ENCODE measurements around the gene GRIFIN.
A peak's percentile ranks its signal among the peaks of the same experiment; 100 is the strongest.
"Not testable (repeated sequence)": the region's sequence is repeated elsewhere in the genome, so short reads cannot be mapped to it uniquely, and the experiment has no call there.

GRIFIN gene

GRCh38 chr7:2477447-2478398 lies 1.5 kb upstream of the GRIFIN start:
- DNase-seq, result peak; percentile 7 to 74 (median 58)

DNA sequence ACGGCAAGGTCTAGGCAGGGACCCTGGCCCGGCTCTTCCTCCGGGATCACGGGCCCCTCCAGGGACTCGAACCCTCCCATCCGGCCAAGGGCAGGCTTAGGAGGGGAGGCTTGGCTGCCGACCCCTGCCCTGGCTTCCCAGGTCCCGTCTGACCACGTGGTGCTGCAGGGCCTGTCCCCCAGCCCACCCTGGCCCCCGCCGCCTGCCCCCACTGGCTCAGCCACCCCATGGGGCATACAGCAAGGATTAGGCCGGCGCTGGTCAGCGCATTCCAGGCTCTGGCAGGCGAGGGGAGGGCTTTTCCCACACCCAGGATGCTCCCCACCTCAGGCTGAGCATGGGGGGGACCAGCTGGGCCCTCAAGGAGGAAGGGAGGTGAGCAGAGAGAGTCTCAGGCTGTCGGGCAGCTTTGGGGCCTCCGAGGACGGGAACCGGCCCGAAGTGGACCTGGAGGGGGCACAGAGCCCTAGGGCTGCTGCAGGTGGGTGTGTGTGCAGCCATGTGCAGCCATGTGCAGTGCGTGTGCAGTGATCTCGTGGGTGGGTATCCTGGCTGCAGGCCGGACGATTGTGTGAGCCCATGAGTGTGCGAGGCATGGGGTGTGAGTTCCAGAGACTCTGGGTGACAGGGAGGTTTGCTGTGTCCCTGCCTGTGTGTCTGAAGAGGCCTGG lies 713 bp upstream of the GRIFIN start:
- DNase-seq, result no peak

- no peak for DNase-seq
Observed at GRCh38 chr7:2475678-2476015, 551 bp downstream of the GRIFIN start.

DNA sequence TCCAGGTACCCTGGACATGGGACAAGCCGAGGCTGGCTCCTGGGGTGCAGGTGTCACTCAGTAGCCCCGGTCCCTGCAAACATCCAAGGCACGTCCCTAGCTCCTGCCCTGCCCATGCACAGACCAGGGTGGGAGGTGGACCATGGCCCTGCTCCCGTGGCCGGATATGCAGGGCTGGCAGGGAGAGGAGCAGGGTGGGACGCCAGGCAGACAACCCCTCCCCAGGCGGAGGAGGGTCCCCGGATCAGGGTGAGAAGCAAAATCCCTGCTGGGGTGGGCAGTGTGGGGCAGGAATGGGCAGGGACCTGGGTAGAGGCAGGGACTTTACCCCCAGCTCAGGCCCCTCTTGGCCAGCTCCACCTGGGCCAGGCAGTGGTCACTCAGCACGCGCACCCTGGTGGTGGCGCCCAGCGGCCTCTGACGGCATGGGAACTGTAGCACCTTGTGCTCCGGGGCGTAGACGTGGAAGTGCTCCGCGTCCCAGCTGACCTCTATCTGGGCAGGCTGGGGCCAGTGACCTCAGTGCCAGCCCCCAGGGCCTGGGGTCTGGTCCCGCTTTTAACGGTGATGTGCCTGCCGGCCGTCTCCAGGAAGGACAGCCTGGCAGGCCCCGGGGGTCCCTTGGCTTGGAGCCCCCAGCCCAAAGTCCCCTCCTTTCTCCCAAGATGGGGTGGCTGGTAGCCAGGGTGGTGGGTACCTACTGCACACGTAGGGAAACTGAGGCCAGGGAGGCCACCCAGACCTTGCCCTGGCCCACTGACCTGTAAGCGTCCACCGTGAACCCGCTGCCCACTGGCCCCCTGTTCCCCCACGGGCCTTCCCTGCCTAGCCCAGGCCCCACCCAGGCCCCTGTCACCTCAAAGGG lies 1.2 kb downstream of the GRIFIN start:
- no peak for DNase-seq

DNA sequence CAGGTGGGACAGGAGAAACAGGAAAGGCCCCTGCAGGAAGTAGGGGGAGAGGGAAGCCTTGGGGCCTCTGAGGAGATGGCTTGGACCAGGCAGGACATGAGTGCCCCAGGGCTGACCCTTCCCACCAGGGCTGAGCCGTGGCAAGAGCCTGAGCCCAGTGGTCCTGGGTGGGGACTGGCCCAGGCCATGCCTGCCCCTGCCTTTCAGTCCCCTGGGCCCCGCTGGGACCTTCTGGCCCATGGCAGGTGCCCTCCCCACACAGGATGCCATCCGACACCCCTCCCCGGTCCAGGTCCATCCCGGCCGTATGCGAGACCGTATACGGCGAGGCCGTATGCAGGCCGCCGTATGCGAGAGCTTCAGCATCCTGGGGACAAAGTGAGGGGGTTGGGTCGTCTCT lies 2.0 kb downstream of the GRIFIN start:
- no peak for DNase-seq

- DNase-seq, result peak in 1 of 3 experiments; percentile 10
Observed at GRCh38 chr7:2473496-2474180, 2.6 kb downstream of the GRIFIN start.

DNA sequence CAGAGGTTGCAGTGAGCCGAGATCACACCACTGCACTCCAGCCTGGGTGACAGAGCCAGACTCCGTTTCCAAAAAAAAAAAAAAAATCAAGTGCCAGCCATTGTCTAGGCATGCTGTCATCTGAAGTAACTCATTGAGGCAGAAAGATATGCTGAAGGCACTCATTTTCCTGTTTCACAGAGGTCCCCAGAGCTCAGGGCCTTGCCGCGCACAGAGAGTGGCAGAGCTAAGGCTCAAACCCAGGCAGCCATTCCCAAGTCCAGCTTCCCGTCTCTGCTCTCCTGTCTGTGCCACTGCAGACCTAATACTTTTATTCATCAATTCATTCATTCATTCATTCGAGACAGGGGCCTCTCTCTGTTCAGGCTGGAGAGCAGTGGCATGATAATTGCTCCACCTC lies 3.5 kb downstream of the GRIFIN start:
- peak in 1 of 3 experiments; percentile 36 for DNase-seq

DNA sequence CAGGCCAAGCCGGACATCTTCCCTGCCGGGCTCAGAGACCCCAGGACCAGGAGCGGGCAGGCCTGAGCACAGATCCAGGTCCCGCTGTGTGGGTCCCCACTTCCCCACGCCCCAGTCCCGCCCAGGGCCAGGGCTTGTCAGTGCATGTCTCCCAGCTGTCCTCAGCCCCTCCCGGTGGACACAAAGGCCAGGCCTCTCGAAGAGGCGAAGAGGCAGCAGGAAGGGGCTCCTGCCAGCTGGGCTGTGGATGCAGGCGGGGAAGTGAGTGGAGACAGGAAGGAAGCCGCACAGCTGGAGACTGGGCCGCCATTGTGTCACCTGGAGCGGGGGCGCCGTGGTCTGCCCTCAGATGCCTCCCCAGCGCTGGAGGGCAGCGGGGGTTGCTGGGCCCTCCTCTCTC lies 4.8 kb downstream of the GRIFIN start:
- DNase-seq, result peak; percentile 14 to 93 (median 89)

DNA sequence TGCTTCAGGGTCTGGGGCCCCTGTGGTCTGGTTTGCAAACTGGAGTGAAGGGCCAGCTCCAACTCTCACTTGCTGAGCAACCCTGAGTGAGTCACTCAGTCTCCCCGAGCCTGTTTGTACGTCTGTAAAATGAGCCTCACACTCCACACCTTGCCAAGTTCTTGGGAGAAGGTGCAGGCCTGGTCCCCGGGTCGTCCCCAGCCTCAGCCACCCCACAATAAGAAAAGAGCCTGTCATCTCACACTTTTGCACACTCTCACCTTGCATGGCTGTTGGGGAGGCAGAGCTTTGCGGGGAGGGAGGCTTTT lies 5.2 kb downstream of the GRIFIN start:
- no peak for DNase-seq

DNA sequence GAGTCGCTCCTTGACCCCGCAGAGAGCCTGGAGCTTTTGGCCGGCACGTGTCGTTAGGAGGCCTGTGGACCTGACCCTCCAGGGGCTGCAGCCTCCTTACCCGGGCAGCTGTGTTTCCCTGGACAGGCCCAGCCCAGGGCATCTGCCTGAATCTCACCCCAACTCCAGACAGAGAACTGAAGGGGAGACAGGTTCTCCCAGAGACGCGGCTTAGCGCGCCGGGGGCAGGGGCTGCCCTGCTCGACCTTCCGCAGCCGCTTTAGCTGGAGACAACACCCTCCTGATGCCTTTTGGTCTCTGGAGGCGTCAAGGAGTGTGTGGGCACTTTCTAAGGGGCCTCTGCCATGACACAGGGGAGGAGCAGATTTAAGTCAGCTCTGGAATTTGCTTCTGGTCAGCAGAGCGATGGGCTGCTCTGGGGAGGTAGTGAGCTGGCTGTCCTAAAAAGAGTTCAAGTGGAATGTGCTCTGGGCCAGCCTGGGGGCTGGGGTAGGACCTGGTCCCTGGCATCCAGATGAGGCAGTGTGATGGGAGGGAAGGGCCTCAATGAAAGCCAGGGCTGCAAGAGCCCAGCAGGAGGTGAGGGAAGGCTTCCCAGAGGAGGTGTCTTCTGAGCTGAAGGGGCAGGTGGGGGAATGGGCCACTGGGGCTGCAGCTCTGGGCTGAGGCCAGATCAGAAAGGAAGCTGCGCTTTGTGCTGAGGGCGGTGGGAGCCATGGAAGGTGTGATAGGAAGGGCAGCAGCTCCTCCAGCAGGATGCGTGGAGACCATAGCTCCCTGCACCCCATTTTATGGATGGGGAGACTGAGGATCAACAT lies 5.8 kb downstream of the GRIFIN start:
- DNase-seq, result peak in 2 of 3 experiments; percentile 28 to 44

DNA sequence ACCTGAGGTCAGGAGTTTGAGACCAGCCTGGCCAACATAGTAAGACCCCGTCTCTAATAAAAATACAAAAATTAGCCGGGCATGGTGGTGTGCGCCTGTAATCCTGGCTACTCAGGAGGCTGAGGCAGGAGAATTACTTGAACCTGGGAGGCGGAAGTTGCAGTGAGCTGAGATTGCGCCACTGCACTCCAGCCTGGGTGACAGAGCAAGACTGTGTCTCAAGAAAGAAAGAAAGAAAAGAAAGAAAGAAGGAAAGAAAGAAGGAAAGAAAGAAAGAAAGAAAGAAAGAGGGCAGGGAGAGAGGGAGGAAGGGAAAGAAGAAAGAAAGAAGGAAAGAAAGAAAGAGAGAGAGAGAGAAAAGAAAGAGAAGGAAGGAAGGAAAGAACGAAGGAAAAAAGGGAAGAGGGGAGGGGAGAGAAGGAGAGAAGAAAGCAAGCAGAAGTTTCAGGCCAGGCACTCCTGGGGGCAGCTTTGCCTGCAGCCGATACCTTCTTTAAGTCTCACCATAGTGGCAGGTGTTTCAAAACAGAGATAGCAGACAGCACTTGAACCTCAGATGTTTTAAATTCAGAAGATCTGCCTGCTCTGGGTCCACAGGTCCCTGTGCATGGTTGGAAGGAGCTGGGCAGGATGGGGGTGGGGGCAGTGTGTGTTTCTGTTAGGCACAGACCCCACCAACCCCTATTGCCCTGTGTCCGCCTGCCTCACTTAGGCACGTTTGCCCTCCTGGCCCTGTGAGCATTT lies 6.6 kb downstream of the GRIFIN start:
- peak in 1 of 3 experiments; percentile 42 for DNase-seq

GRCh38 chr7:2468227-2468626 lies 8.0 kb downstream of the GRIFIN start:
- no peak for DNase-seq

GRCh38 chr7:2466675-2467074 lies 9.5 kb downstream of the GRIFIN start:
- no peak for DNase-seq

GRCh38 chr7:2465928-2466327 lies 10.3 kb downstream of the GRIFIN start:
- peak in 1 of 3 experiments; percentile 27 for DNase-seq

DNA sequence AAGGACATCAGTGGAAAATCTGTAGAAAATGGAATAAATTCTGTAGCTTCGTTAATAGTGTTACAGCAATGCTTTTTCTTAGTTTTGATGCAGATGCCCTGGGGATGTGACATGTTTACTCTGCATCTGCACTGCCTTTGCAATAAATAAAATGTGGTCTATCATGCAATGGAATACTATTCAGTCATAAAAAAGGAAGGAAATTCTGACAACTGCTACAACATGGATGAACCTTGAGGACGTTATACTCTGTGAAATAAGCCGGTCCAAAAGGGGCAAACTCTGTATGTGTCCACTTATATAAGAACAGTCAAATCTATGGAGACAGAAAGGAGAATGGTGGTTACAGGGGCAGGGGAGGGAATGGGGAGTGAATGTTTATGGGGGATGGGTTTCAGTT lies 13.5 kb downstream of the GRIFIN start:
- DNase-seq, result no peak

GRCh38 chr7:2461268-2462026 lies 14.8 kb downstream of the GRIFIN start:
- no peak for DNase-seq

DNA sequence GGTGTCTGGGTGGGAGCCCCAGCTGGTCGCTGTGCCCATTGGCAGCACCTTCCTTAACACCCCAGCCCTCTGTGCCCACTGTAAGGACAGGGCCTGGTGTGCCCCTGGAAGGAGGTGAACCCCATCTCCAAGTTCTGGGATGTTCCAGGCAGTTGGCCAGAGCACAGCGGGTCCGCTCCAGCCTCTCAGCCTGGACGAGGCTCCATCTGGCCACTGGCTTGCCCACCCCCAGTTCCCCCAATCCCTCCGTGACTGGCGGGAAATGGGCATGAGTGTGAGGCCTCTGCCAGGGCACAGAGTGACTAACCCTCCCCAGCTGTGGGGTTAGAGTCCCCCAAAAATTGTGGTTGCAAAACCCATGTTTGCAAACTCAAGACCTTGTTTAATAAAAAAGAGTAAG lies 15.6 kb downstream of the GRIFIN start:
- no peak for DNase-seq

DNA sequence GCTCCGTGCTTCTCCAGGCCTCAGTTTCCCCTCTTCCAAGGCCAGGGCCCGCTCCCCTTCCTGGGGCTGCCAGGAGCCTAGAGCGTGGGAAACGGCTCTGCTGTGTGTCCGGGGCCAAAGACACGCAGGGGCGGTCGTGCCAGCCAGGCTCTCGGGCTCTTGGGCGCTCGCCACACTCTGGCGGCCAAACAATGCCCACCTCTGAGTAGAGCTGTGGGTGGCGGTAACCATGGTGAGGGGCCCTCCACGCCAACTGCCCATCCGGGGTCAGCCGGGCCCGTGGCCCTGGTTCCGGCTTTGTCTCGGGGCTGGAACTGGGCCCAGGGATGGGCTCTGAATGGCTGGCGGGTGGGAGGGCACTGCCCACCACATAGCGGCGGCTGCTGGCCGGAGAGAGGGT lies 16.0 kb downstream of the GRIFIN start:
- DNase-seq, result no peak

DNA sequence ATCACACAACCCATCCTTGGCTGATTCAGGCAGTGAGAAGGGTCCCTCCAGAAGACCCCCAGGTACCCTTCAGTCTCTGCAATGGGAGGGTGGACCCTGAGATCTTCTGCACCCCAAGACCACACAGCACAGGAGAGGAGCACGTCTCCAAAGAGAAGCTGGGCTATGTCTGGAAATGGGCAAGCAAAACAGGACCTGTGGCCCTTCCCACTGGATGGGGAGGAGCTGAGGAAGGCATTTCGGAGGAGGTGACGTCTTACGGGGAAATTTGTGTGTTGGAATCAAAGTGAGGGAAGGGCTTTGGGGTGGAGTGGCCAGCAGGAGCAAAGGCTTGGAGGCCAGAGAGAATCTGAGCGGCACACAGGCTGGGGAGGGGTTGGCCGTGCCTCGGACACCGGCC lies 16.5 kb downstream of the GRIFIN start:
- no peak for DNase-seq

- DNase-seq, result not testable (repeated sequence)
Observed at GRCh38 chr7:2453849-2454248, 22.3 kb downstream of the GRIFIN start.

All from NCI-H1417 (cell line).